ACHN (cell line): ENCODE measurements around the gene PDSS2.

ENCODE experiments used
- DNase-seq: peaks from one replicate; pipeline ENCODE4 v3.0.0-alpha.2; 2015
- in situ Hi-C: cut with HindIII; loops from 2 replicates; pipeline ENCODE4 v1.10.0; 2017; ENCODE audit warnings: low sequenced_read_pairs, low pct_ligation_motif_present, low pct_unique_long_range_greater_than_20kb

PDSS2 gene

GRCh38 chr6:107259951-107260350 lies 199.4 kb downstream of the PDSS2 start:
- in situ Hi-C loops, result no loop called here
- DNase-seq, result no peak

- DNase-seq, result no peak
- in situ Hi-C loops, result no loop called here
These were observed 211.2 kb downstream of the PDSS2 start for GRCh38 chr6:107248147-107248546.

GRCh38 chr6:107246972-107247615 lies 212.3 kb downstream of the PDSS2 start:
- DNase-seq, result no peak
- in situ Hi-C loops, result no loop called here

- no peak for DNase-seq
- in situ Hi-C loops, result no loop called here
These were observed 213.0 kb downstream of the PDSS2 start for GRCh38 chr6:107246249-107246971.

- no peak for DNase-seq
- in situ Hi-C loops, result no loop called here
These were observed 214.5 kb downstream of the PDSS2 start for GRCh38 chr6:107244742-107245480.

GRCh38 chr6:107244082-107244741 lies 215.2 kb downstream of the PDSS2 start:
- in situ Hi-C loops, result no loop called here
- no peak for DNase-seq

GRCh38 chr6:107243471-107243870 lies 215.9 kb downstream of the PDSS2 start:
- in situ Hi-C loops, result no loop called here
- DNase-seq, result no peak

- in situ Hi-C loops, result no loop called here
- DNase-seq, result no peak
These were observed 221.2 kb downstream of the PDSS2 start for GRCh38 chr6:107237992-107238660.

GRCh38 chr6:107235511-107235910 lies 223.9 kb downstream of the PDSS2 start:
- DNase-seq, result no peak
- in situ Hi-C loops, result no loop called here

GRCh38 chr6:107235007-107235406 lies 224.4 kb downstream of the PDSS2 start:
- DNase-seq, result no peak
- in situ Hi-C loops, result no loop called here

- in situ Hi-C loops, result no loop called here
- DNase-seq, result no peak
These were observed 228.1 kb downstream of the PDSS2 start for GRCh38 chr6:107231243-107231642.

GRCh38 chr6:107230448-107230847 lies 228.9 kb downstream of the PDSS2 start:
- DNase-seq, result no peak

GRCh38 chr6:107230024-107230423 lies 229.3 kb downstream of the PDSS2 start:
- DNase-seq, result no peak
- in situ Hi-C loops, result no loop called here

More at GRCh38 chr6:107230448-107230847, 228.9 kb downstream of the PDSS2 start:
- in situ Hi-C loops, result no loop called here

- no peak for DNase-seq
- in situ Hi-C loops, result no loop called here
These were observed 230.6 kb downstream of the PDSS2 start for GRCh38 chr6:107228754-107229153.

GRCh38 chr6:107221519-107221918 lies 237.8 kb downstream of the PDSS2 start:
- DNase-seq, result no peak
- in situ Hi-C loops, result no loop called here

- in situ Hi-C loops, result no loop called here
- DNase-seq, result no peak
These were observed 239.5 kb downstream of the PDSS2 start for GRCh38 chr6:107219851-107220250.

- DNase-seq, result no peak
- in situ Hi-C loops, result no loop called here
These were observed 241.2 kb downstream of the PDSS2 start for GRCh38 chr6:107218142-107218541.

- DNase-seq, result no peak
- in situ Hi-C loops, result no loop called here
These were observed 242.1 kb downstream of the PDSS2 start for GRCh38 chr6:107217248-107217647.
